ENCODE measurements around the gene SV2B. TPM values are rescaled to one million over a fixed set of nuclear protein-coding genes. Genes with fewer than 3 reads are reported as not detected.

Gene SV2B
- total RNA-seq, 2 donors from 2014 or later = 6.5 to 8.8 TPM

- Mint-ChIP-seq H3K36me3 (ENCODE audit: low read depth) (no peaks in the 10 kb centered on the region), H3K4me3 (no peak overlapping the region), H3K27me3 (ENCODE audit: insufficient read depth) (peaks cover 12% of the 10 kb centered on the region), H3K9me3 (no peaks in the 10 kb centered on the region), H3K27ac (no peak overlapping the region), H3K4me1 (peaks cover 16% of the 10 kb centered on the region)
- 91 to 96% methylated on average over 6 to 7 of the region's 7 CpGs for WGBS, 2 experiments (ENCODE audit: insufficient coverage in 1 of 2, insufficient read length in 1 of 2)
- H3K4me1 ChIP-seq (ENCODE audit: control insufficient read depth, insufficient read depth, low read length) = peaks cover 7% of the 10 kb centered on the region
- H3K9ac ChIP-seq (ENCODE audit: extremely low read depth, low read length, poor library complexity, severe bottlenecking) = no peak overlapping the region
- H3K4me3 ChIP-seq (ENCODE audit: low read length) = no peak overlapping the region
- H3K9me3 ChIP-seq (ENCODE audit: control insufficient read depth, low read length) = no peaks in the 10 kb centered on the region
- DNase-seq = no peak
- H3K27ac ChIP-seq (ENCODE audit: low read depth, low read length) = no peak overlapping the region
- H3K27me3 ChIP-seq (ENCODE audit: control insufficient read depth, insufficient read depth, low read length, poor library complexity, severe bottlenecking) = peaks cover 3% of the 10 kb centered on the region
- no peaks in the 10 kb centered on the region for H3K36me3 ChIP-seq (ENCODE audit: control insufficient read depth, insufficient read depth, low read length)
- TF ChIP-seq CTCF (conservative IDR thresholded peaks at IDR 0.05) = no peak
Measured at GRCh38 chr15:91306144-91306543, 206.1 kb downstream of the SV2B start.

- no peaks in the 10 kb centered on the region for H3K36me3 Mint-ChIP-seq (ENCODE audit: low read depth)
- Histone ChIP-seq H3K27ac (ENCODE audit: low read depth, low read length) (no peak overlapping the region), H3K4me1 (ENCODE audit: control insufficient read depth, insufficient read depth, low read length) (peaks cover 7% of the 10 kb centered on the region), H3K36me3 (ENCODE audit: control insufficient read depth, insufficient read depth, low read length) (no peaks in the 10 kb centered on the region), H3K9ac (ENCODE audit: extremely low read depth, low read length, poor library complexity, severe bottlenecking) (no peak overlapping the region), H3K9me3 (ENCODE audit: control insufficient read depth, low read length) (no peaks in the 10 kb centered on the region), H3K27me3 (ENCODE audit: control insufficient read depth, insufficient read depth, low read length, poor library complexity, severe bottlenecking) (no peaks in the 10 kb centered on the region), H3K4me3 (ENCODE audit: low read length) (no peak overlapping the region)
- H3K27ac Mint-ChIP-seq = no peak overlapping the region
- H3K4me3 Mint-ChIP-seq = no peak overlapping the region
- no peaks in the 10 kb centered on the region for H3K9me3 Mint-ChIP-seq
- no peak for TF ChIP-seq CTCF (conservative IDR thresholded peaks at IDR 0.05)
- peaks cover 16% of the 10 kb centered on the region for H3K4me1 Mint-ChIP-seq
- WGBS, 2 experiments (ENCODE audit: insufficient coverage in 1 of 2, insufficient read length in 1 of 2) = 84% methylated on average over 2 of the region's 2 CpGs; no CpG with 5 or more reads in 1 of the 2 experiments
- H3K27me3 Mint-ChIP-seq (ENCODE audit: insufficient read depth) = peaks cover 12% of the 10 kb centered on the region
- DNase-seq = no peak
Measured at GRCh38 chr15:91307601-91308000, 207.5 kb downstream of the SV2B start.

- H3K9ac ChIP-seq (ENCODE audit: extremely low read depth, low read length, poor library complexity, severe bottlenecking) = no peak overlapping the region
- no peak for TF ChIP-seq CTCF (conservative IDR thresholded peaks at IDR 0.05)
- no peak for DNase-seq
- no peak overlapping the region for H3K4me3 ChIP-seq (ENCODE audit: low read length)
- Mint-ChIP-seq H3K4me3 (no peak overlapping the region), H3K4me1 (peaks cover 15% of the 10 kb centered on the region), H3K27me3 (ENCODE audit: insufficient read depth) (peaks cover 12% of the 10 kb centered on the region), H3K36me3 (ENCODE audit: low read depth) (no peaks in the 10 kb centered on the region), H3K27ac (no peak overlapping the region), H3K9me3 (no peaks in the 10 kb centered on the region)
- 80 to 90% methylated on average over 1 to 3 of the region's 4 CpGs for WGBS, 2 experiments (ENCODE audit: insufficient coverage in 1 of 2, insufficient read length in 1 of 2)
- H3K27me3 ChIP-seq (ENCODE audit: control insufficient read depth, insufficient read depth, low read length, poor library complexity, severe bottlenecking) = no peaks in the 10 kb centered on the region
- no peaks in the 10 kb centered on the region for H3K36me3 ChIP-seq (ENCODE audit: control insufficient read depth, insufficient read depth, low read length)
- H3K9me3 ChIP-seq (ENCODE audit: control insufficient read depth, low read length) = no peaks in the 10 kb centered on the region
- H3K4me1 ChIP-seq (ENCODE audit: control insufficient read depth, insufficient read depth, low read length) = peaks cover 7% of the 10 kb centered on the region
- no peak overlapping the region for H3K27ac ChIP-seq (ENCODE audit: low read depth, low read length)
Measured at GRCh38 chr15:91308199-91308598, 208.1 kb downstream of the SV2B start.
